Prostate gland (tissue), 2 donors: ENCODE measurements around the gene CLHC1. TPM values are rescaled to one million over a fixed set of nuclear protein-coding genes. Genes with fewer than 3 reads are reported as not detected.

Experiments
- DNase-seq: peaks from one replicate; pipeline ENCODE4 v3.0.0-alpha.2; 2019; ENCODE audit warnings: low spot score
- H3K27ac ChIP-seq, 2 donors: fragments of 200-600 bp; sonication (generic); 2 replicates each; pipeline ENCODE4 v1.5.1; 2017 to 2019
- H3K27me3 ChIP-seq: fragments of 200-600 bp; sonication (generic); replicated peaks from 2 replicates; pipeline ENCODE4 v1.5.1; 2019; ENCODE audit not compliant: insufficient read depth
- H3K36me3 ChIP-seq, 2 donors: fragments of 200-600 bp; sonication (generic); 1 replicate in 1 of 2; 2 replicates in 1 of 2; pipeline versions ENCODE4 v1.5.1 to v1.8.1; 2017 to 2019
- H3K4me1 ChIP-seq: fragments of 200-600 bp; sonication (generic); replicated peaks from 2 replicates; pipeline ENCODE4 v1.5.1; 2019
- H3K4me3 ChIP-seq, 2 donors: fragments of 200-600 bp; sonication (generic); 2 replicates each; pipeline ENCODE4 v1.5.1; 2017 to 2019
- H3K9me3 ChIP-seq: fragments of 200-600 bp; sonication (generic); 2 replicates; pipeline ENCODE4 v1.5.1; 2017
- CTCF ChIP-seq, 4 experiments: fragments of 200-600 bp in 2 of 4; fragments of 450-650 bp in 2 of 4; sonication (generic) in 2 of 4; IDR thresholded peaks; 1 replicate in 3 of 4; 2 replicates in 1 of 4; pipeline ENCODE4 v1.5.1; 2016 to 2019; ENCODE audit warnings: antibody characterized with exemption in 4 of 4, mild to moderate bottlenecking in 2 of 4, moderate library complexity in 2 of 4
- POLR2A ChIP-seq: fragments of 450-650 bp; IDR thresholded peaks from one replicate; pipeline ENCODE4 v1.6.1; 2016; ENCODE audit warnings: antibody characterized with exemption, mild to moderate bottlenecking
- POLR2AphosphoS5 ChIP-seq: sonication (generic); formaldehyde crosslinking; IDR thresholded peaks from one replicate; pipeline ENCODE4 v1.6.1; 2017; ENCODE audit warnings: antibody characterized with exemption
- WGBS: methylation state at CpG from one replicate; pipeline ENCODE4 v1.1.5; 2018; 5-methylcytosine and 5-hydroxymethylcytosine counted together
- intact Hi-C: fragments of 100-400 bp; cut with DNase I; formaldehyde crosslinking; loops from one replicate; pipeline ENCODE4 v1.14.2; 2022
- total RNA-seq, 2 donors: library from RNA; depleted of rRNA; stranded (reverse); fragments of >200 nt; gene quantifications; one replicate each; pipeline ENCODE4 v1.1.0, GENCODE V29; 2016

CLHC1 gene
- total RNA-seq, 2 donors from 2014 or later = 5.4 to 15.7 TPM

DNA sequence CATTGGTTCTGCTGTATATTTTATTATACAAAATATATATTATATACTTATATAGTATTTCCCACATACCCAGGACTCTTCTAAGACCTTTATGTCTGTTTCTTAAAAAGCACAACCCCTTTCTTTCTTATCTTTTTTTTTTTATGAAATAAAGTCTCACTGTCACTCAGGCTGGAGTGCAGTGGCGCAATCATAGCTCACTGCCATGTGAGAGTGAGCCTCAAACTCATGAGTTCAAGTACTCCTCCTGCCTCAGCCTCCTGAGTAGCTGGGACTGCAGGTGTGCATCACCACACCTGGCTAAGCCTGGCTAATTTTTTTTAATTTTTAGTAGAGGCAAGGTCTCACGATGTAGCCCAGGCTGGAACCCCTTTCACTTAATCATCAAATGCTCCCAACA is 72.3 kb downstream of the CLHC1 start:
- H3K36me3 ChIP-seq = no peaks in the 10 kb centered on the region
- no peak overlapping the region for H3K27ac ChIP-seq
- H3K27me3 ChIP-seq = no peaks in the 10 kb centered on the region
- TF ChIP-seq POLR2AphosphoS5 (no peak), CTCF (IDR thresholded peaks at IDR 0.05) (no peak)
- intact Hi-C loops = no loop called here
- 94% methylated on average over 2 of the region's 2 CpGs for WGBS
- H3K9me3 ChIP-seq = no peaks in the 10 kb centered on the region
- no peak overlapping the region for H3K4me3 ChIP-seq
- H3K4me1 ChIP-seq = peaks cover 16% of the 10 kb centered on the region
- DNase-seq = no peak

- Histone ChIP-seq H3K4me1 (peaks cover 10% of the 10 kb centered on the region), H3K4me3 (no peak overlapping the region), H3K27ac (no peak overlapping the region), H3K27me3 (no peaks in the 10 kb centered on the region), H3K9me3 (no peaks in the 10 kb centered on the region), H3K36me3 (no peaks in the 10 kb centered on the region)
- TF ChIP-seq POLR2AphosphoS5 = no peak
- WGBS = 38% methylated on average over 4 of the region's 4 CpGs
- intact Hi-C loops = no loop called here
- DNase-seq = no peak
Measured at GRCh38 chr2:55159037-55159651, 72.9 kb downstream of the CLHC1 start.

GRCh38 chr2:55158111-55158814 is 73.8 kb downstream of the CLHC1 start:
- peaks cover 6% of the 10 kb centered on the region for H3K4me1 ChIP-seq
- no peak overlapping the region for H3K27ac ChIP-seq
- no peaks in the 10 kb centered on the region for H3K27me3 ChIP-seq
- no peaks in the 10 kb centered on the region for H3K36me3 ChIP-seq
- no peaks in the 10 kb centered on the region for H3K9me3 ChIP-seq
- DNase-seq = no peak
- intact Hi-C loops = no loop called here
- no peak overlapping the region for H3K4me3 ChIP-seq
- WGBS = 79% methylated on average over 10 of the region's 10 CpGs
- TF ChIP-seq POLR2A = no peak
- no peak for TF ChIP-seq POLR2AphosphoS5
- TF ChIP-seq CTCF (IDR thresholded peaks at IDR 0.05) = no peak

GRCh38 chr2:55157474-55157884 is 74.6 kb downstream of the CLHC1 start:
- Histone ChIP-seq H3K27me3 (no peaks in the 10 kb centered on the region), H3K4me3 (no peak overlapping the region), H3K4me1 (peaks cover 4% of the 10 kb centered on the region), H3K27ac (peak overlapping the region in 1 of 2 donors; percentile 18), H3K9me3 (no peaks in the 10 kb centered on the region), H3K36me3 (no peaks in the 10 kb centered on the region)
- intact Hi-C loops = no loop called here
- 46% methylated on average over 2 of the region's 2 CpGs for WGBS
- no peak for DNase-seq
- no peak for TF ChIP-seq POLR2A
- no peak for TF ChIP-seq POLR2AphosphoS5
- no peak for TF ChIP-seq CTCF (IDR thresholded peaks at IDR 0.05)

- H3K27ac ChIP-seq = peak overlapping the region; percentile 18 to 32
- peaks cover 4% of the 10 kb centered on the region for H3K4me1 ChIP-seq
- no peak for TF ChIP-seq POLR2AphosphoS5
- TF ChIP-seq CTCF (IDR thresholded peaks at IDR 0.05) = no peak
- no peak for TF ChIP-seq POLR2A
Measured at GRCh38 chr2:55156984-55157383, 75.1 kb downstream of the CLHC1 start.

More at GRCh38 chr2:55156984-55157383, 75.1 kb downstream of the CLHC1 start:
- Histone ChIP-seq H3K27me3 (no peaks in the 10 kb centered on the region), H3K4me3 (no peak overlapping the region), H3K36me3 (no peaks in the 10 kb centered on the region), H3K9me3 (no peaks in the 10 kb centered on the region)
- intact Hi-C loops = no loop called here
- WGBS = 68% methylated on average over 2 of the region's 2 CpGs
- no peak for DNase-seq
